GM19397 (cell line): Measurements from ENCODE around the gene CDHR1.
A peak's percentile ranks its signal among the peaks of the same experiment; 100 is the strongest.

Experiments
- ATAC-seq: cut with Tn5 transposase; IDR thresholded peaks from one replicate; pipeline ENCODE4 v1.9.1; 2021; ENCODE audit warnings: mild to moderate bottlenecking, moderate library complexity; ENCODE audit not compliant: unreplicated experiment

Gene CDHR1

GRCh38 chr10:84197643-84198042 is 3.3 kb downstream of the CDHR1 start:
- no peak for ATAC-seq

- no peak for ATAC-seq
Observed at GRCh38 chr10:84198206-84198915, 4.0 kb downstream of the CDHR1 start.

- no peak for ATAC-seq
Observed at GRCh38 chr10:84200537-84201243, 6.4 kb downstream of the CDHR1 start.

GRCh38 chr10:84201244-84201606 is 6.9 kb downstream of the CDHR1 start:
- no peak for ATAC-seq

GRCh38 chr10:84201682-84202081 is 7.3 kb downstream of the CDHR1 start:
- no peak for ATAC-seq

- ATAC-seq: no peak
Observed at GRCh38 chr10:84202349-84202748, 8.0 kb downstream of the CDHR1 start.

GRCh38 chr10:84204122-84204521 is 9.8 kb downstream of the CDHR1 start:
- peak; percentile 66 for ATAC-seq

- ATAC-seq: no peak
Observed at GRCh38 chr10:84204610-84205009, 10.3 kb downstream of the CDHR1 start.

GRCh38 chr10:84205049-84205852 is 10.9 kb downstream of the CDHR1 start:
- peak; percentile 70 for ATAC-seq

GRCh38 chr10:84205853-84206525 is 11.7 kb downstream of the CDHR1 start:
- no peak for ATAC-seq

- no peak for ATAC-seq
Observed at GRCh38 chr10:84208023-84208422, 13.7 kb downstream of the CDHR1 start.

- ATAC-seq: no peak
Observed at GRCh38 chr10:84211566-84211965, 17.2 kb downstream of the CDHR1 start.

GRCh38 chr10:84212014-84212413 is 17.7 kb downstream of the CDHR1 start:
- no peak for ATAC-seq

GRCh38 chr10:84213076-84213475 is 18.7 kb downstream of the CDHR1 start:
- no peak for ATAC-seq

- no peak for ATAC-seq
Observed at GRCh38 chr10:84214046-84214572, 19.8 kb downstream of the CDHR1 start.

- peak; percentile 83 for ATAC-seq
Observed at GRCh38 chr10:84214612-84215235, 20.4 kb downstream of the CDHR1 start.

- ATAC-seq: no peak
Observed at GRCh38 chr10:84216834-84217233, 22.5 kb downstream of the CDHR1 start.

- ATAC-seq: no peak
Observed at GRCh38 chr10:84217746-84218145, 23.4 kb downstream of the CDHR1 start.

GRCh38 chr10:84221916-84222315 is 27.6 kb downstream of the CDHR1 start:
- no peak for ATAC-seq

GRCh38 chr10:84224411-84225028 is 30.2 kb downstream of the CDHR1 start:
- no peak for ATAC-seq
